Neural progenitor cell (in vitro differentiated cells): Measurements from ENCODE around the gene MTCL1. TPM values are rescaled to one million over a fixed set of nuclear protein-coding genes. Genes with fewer than 3 reads are reported as not detected.

Experiments
- DNase-seq: peaks from one replicate; pipeline ENCODE4 v3.0.0-alpha.2; 2016; ENCODE audit warnings: low spot score
- H2AFZ ChIP-seq: fragments of 200-600 bp; sonication (generic); replicated peaks from 2 replicates; pipeline ENCODE4 v1.6.1; 2016; ENCODE audit warnings: antibody characterized with exemption
- H3F3A ChIP-seq: fragments of 200-600 bp; sonication (generic); 2 replicates; pipeline ENCODE4 v1.6.1; 2016; ENCODE audit warnings: antibody characterized with exemption, low read depth
- H3K27ac ChIP-seq: fragments of 200-600 bp; sonication (generic); 2 replicates; pipeline ENCODE4 v1.5.1; 2016; ENCODE audit warnings: mild to moderate bottlenecking
- H3K27me3 ChIP-seq: fragments of 200-600 bp; sonication (generic); 2 replicates; pipeline ENCODE4 v1.6.1; 2016; ENCODE audit warnings: mild to moderate bottlenecking, moderate library complexity
- H3K36me3 ChIP-seq: fragments of 200-600 bp; sonication (generic); 2 replicates; pipeline ENCODE4 v1.5.1; 2016
- H3K4me1 ChIP-seq: fragments of 200-600 bp; sonication (generic); 2 replicates; pipeline ENCODE4 v1.6.1; 2016; ENCODE audit warnings: mixed run types
- H3K4me2 ChIP-seq: fragments of 200-600 bp; sonication (generic); 2 replicates; pipeline ENCODE4 v1.6.1; 2016
- H3K4me3 ChIP-seq: fragments of 200-600 bp; sonication (generic); 2 replicates; pipeline ENCODE4 v1.5.1; 2016
- H3K79me2 ChIP-seq: fragments of 200-600 bp; sonication (generic); 2 replicates; pipeline ENCODE4 v1.6.1; 2016; ENCODE audit warnings: low read depth
- H3K9ac ChIP-seq: fragments of 200-600 bp; sonication (generic); 2 replicates; pipeline ENCODE4 v1.6.1; 2016
- H3K9me3 ChIP-seq: fragments of 200-600 bp; sonication (generic); 2 replicates; pipeline ENCODE4 v1.5.1; 2016; ENCODE audit warnings: low read depth
- H4K20me1 ChIP-seq: fragments of 200-600 bp; sonication (generic); 2 replicates; pipeline ENCODE4 v1.6.1; 2016; ENCODE audit warnings: low read depth
- H3K27ac Mint-ChIP-seq: 3 replicates; pipeline ENCODE4 v1.8.0; 2021; ENCODE audit warnings: mixed read lengths
- H3K27me3 Mint-ChIP-seq: 2 replicates; pipeline ENCODE4 v1.8.0; 2022; ENCODE audit warnings: low read depth, mild to moderate bottlenecking, inconsistent platforms, moderate library complexity, mixed read lengths; ENCODE audit not compliant: insufficient read depth
- H3K36me3 Mint-ChIP-seq: 3 replicates; pipeline ENCODE4 v1.8.0; 2021; ENCODE audit warnings: mixed read lengths
- H3K4me1 Mint-ChIP-seq: 3 replicates; pipeline ENCODE4 v1.8.0; 2021; ENCODE audit warnings: mixed read lengths
- H3K4me3 Mint-ChIP-seq: 3 replicates; pipeline ENCODE4 v1.8.0; 2021; ENCODE audit warnings: mild to moderate bottlenecking, moderate library complexity, mixed read lengths
- H3K9me3 Mint-ChIP-seq: 3 replicates; pipeline ENCODE4 v1.8.0; 2020; ENCODE audit warnings: mixed read lengths
- EZH2 ChIP-seq: fragments of 200-600 bp; sonication (generic); IDR thresholded peaks from 2 replicates; pipeline ENCODE4 v1.6.1; 2017; ENCODE audit warnings: antibody characterized with exemption, mild to moderate bottlenecking, moderate library complexity
- EZH2phosphoT487 ChIP-seq: fragments of 200-600 bp; sonication (generic); IDR thresholded peaks from 2 replicates; pipeline ENCODE4 v1.6.1; 2017; ENCODE audit warnings: antibody characterized with exemption
- small RNA-seq: library from RNA; depleted of rRNA; stranded (forward); fragments of <200 nt; gene quantifications from one replicate; pipeline ENCODE3, GENCODE V24; 2015
- total RNA-seq: library from RNA; depleted of rRNA; stranded (reverse); fragments of >200 nt; gene quantifications from 2 replicates; pipeline ENCODE4 v1.2.3, GENCODE V29; 2015; ENCODE audit warnings: low replicate concordance
- TF ChIP-seq, protein P1 (sequence below): fragments of 200-600 bp; sonication (generic); IDR thresholded peaks from 2 replicates; pipeline ENCODE4 v1.5.1; 2017; ENCODE audit warnings: antibody characterized with exemption, mild to moderate bottlenecking

The MTCL1 gene
- total RNA-seq, 1 donor from 2014 or later: 36.9 TPM

DNA sequence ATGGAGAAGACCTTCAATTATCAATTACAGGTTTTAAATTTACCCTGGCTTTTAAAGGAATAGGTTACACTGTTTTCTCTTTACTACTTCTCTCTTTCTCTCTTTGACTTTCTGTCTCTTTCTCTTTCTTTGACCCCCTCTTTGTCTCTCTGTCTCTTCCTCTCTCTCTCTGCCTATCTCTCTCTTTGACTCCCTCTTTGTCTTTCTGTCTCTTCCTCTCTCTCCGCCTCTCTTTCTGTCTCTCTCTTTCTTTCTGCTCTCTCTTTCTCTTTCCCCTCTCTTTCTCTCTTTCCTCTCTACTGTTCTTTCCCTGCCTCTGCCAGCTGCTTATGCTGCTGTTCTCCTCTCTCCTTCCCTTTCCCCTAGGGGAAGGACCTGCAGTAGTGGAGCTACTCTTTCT lies 175.7 kb downstream of the MTCL1 start:
- H3K27ac ChIP-seq: no peak overlapping the region
- no peak for DNase-seq
- TF ChIP-seq EZH2phosphoT487 (no peak), EZH2 (no peak)
- TF ChIP-seq, protein P1, sequence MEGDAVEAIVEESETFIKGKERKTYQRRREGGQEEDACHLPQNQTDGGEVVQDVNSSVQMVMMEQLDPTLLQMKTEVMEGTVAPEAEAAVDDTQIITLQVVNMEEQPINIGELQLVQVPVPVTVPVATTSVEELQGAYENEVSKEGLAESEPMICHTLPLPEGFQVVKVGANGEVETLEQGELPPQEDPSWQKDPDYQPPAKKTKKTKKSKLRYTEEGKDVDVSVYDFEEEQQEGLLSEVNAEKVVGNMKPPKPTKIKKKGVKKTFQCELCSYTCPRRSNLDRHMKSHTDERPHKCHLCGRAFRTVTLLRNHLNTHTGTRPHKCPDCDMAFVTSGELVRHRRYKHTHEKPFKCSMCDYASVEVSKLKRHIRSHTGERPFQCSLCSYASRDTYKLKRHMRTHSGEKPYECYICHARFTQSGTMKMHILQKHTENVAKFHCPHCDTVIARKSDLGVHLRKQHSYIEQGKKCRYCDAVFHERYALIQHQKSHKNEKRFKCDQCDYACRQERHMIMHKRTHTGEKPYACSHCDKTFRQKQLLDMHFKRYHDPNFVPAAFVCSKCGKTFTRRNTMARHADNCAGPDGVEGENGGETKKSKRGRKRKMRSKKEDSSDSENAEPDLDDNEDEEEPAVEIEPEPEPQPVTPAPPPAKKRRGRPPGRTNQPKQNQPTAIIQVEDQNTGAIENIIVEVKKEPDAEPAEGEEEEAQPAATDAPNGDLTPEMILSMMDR: no peak
- H3K4me1 ChIP-seq: peaks cover 12% of the 10 kb centered on the region
- no peak overlapping the region for H3K4me2 ChIP-seq
- H3K9me3 ChIP-seq: no peaks in the 10 kb centered on the region
- no peaks in the 10 kb centered on the region for H4K20me1 ChIP-seq
- no peak overlapping the region for H3K4me3 Mint-ChIP-seq
- no peaks in the 10 kb centered on the region for H3K36me3 ChIP-seq
- peaks cover 8% of the 10 kb centered on the region for H3K27me3 Mint-ChIP-seq
- no peaks in the 10 kb centered on the region for H3K4me1 Mint-ChIP-seq
- H2AFZ ChIP-seq: no peak overlapping the region
- H3K27ac Mint-ChIP-seq: no peak overlapping the region
- H3K27me3 ChIP-seq: no peaks in the 10 kb centered on the region
- peaks cover 2% of the 10 kb centered on the region for H3K36me3 Mint-ChIP-seq
- peaks cover 10% of the 10 kb centered on the region for H3F3A ChIP-seq
- no peak overlapping the region for H3K9ac ChIP-seq
- H3K79me2 ChIP-seq: no peaks in the 10 kb centered on the region
- peaks cover 17% of the 10 kb centered on the region for H3K9me3 Mint-ChIP-seq
- no peak overlapping the region for H3K4me3 ChIP-seq

Small RNA genes within 50 kb of the gene (small RNA-seq; reads per million reads assigned to genes)
- gene RF00019: not detected

Other genes starting within 250 kb of the MTCL1 start
- gene RAB12, start 96.1 kb upstream of the MTCL1 start, total RNA-seq: 24.6 and 41.4 TPM in 2 replicates